Measurements from ENCODE around the gene GRIN1.
"Not testable (repeated sequence)": the region's sequence is repeated elsewhere in the genome, so short reads cannot be mapped to it uniquely, and the experiment has no call there.

GRIN1 gene

DNA sequence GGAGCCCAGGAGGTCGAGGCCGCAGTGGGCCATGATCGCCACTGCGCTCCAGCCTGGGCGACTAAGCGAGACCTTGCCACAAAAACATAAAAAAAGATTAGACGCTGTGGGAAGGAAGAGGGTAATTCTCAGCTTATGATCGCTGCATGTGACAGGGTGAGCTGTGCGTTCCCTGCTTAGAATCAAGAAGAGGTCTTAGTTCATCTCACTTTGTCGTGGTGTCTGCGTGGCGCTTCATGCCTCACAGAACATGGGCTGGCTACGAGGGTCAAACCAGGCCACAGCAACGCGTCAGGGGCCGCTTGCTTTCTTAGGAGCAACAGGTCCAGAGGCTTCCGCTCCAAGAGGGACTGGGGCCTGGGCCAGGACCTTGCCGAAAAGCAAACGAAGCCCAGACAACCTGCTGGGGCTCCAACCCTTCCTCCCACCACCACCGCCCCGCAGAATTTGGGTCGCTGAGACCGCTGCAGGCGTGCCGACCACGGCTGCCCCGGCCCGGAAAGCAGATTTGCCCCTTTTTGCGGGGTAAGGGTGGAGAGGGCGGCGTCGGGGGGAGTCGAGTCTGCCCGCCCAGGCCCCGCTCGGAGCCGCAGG, 10.0 kb upstream of the GRIN1 start:
- no peak for DNase-seq

DNA sequence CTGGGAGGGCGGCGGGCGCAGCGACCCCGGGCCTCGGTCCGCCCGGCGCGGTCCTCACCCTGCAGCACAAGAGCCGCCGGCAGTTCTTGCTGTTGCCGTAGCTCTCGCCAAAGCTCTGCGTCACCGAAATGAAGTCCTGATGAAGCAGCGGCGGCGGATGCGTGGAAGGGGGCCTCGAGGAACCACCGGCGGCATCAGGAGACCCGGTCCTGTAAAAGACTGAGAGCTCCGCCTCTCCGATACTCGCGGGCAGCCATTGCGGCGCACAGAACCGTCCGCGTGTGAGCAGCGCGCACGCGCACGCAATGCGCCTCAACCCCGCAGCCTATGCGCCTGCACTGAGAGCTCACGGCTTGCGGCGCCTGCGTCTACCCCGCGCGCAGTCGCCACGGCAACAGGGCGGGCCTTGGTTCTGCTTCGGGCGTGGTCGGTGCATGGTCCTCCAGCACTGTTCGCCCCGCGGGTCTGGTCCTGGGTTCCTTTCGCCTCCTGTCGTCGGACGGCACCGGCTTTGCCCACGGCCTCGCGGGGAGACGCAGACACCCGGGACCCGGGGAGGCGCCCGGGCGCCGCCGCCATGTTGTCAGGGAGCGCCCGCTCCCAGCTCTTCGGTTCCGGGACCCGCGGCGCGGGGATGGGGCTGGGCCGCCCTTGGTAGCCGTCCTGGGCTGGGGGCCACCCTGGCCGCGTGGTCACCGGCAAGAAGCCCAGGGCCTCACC, 9.3 kb upstream of the GRIN1 start:
- peak; percentile 86 for DNase-seq

DNA sequence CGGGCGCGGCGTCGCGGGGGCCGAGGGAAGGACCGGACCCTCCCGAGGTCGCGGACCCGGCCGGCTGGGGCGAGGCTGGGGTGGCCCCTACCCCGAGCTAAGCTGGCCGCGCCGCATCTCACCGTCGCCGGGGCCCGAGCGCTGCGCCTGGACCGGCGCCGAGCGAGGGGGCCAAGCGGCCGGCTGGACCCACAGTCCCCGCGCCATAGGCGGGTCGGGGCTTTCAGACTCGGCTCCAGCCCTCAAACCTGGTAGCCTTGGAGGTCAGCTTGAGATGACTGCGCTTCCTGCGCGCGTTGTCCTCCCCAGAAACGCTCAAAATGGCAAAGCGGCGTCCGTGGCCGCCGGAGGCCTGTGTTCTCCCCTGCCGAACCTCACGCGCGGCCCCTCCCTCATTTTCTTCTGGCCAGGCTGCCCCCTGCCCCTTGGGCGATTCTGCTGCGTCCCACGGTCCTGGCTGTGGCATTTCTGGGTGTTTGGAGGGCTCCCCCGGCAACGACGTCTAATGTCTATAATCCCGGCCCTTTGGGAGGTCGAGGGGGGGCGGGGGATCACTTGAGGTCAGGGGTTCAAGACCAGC, 8.7 kb upstream of the GRIN1 start:
- no peak for DNase-seq

DNA sequence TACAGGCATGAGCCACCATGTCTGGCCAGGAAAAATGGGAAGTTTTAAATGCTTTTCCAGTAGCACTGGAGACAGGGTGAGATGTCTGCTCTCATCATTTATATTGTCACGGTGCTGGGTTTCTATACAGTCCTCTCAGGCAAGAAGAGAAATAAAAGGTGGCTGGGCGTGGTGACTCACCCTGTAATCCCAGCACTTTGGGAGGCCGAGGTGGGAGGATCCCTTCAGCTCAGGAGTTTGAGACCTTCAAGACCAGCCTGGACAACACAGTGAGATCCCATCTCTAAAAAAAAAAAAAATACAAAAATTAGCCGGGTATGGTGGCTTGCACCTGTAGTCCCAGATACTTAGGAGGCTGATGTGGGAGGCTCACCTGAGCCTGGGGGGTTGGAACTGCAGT, 4.8 kb upstream of the GRIN1 start:
- no peak for DNase-seq

DNA sequence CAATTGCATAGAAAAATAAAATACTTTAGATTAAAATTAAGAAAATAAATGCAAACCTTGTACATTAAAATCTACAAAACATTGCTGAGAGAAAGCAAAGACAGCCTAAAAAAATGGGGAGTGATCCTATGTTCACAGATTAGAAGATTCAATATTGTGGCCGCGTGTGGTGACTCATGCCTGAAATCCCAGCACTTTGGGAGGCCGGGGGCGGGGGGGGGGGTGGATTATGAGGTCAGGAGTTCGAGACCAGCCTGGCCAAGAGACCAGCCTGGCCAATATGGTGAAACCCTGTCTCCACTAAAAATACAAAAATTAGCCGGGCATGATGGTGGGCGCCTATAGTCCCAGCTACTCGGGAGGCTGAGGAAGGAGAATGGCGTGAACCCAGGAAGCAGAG, 3.8 kb upstream of the GRIN1 start:
- DNase-seq: not testable (repeated sequence)

DNA sequence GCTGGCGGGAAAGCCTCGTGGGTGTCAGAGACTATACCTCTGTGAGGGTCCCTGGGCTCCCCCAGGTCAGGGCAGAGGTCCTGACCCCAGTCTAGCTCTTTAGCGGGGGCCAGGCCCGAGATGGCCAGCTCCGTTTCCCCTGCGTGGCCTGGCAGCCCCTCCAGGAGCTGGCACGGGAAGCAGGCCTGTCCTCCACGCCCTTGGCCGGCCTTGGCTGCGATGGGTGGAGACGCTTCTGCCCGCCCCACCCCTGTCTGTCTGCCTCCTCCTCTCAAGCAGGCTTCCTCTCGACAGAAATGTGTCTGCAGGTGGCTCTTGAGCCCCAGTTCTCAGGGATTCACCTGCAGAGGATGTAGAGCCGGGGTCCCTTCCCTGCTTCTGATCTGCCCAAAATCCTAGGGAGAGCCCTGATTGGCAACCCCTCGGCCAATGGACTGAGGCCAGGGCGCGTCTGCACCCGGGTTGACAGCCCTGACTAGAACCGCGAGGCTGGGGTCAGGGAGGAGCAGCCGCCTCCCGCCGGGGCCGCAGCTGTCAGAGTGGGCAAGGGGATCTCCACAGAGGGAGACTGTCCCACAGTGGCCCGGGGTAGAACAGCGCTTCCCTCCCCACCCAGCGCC, 2.6 kb upstream of the GRIN1 start:
- DNase-seq: no peak

DNA sequence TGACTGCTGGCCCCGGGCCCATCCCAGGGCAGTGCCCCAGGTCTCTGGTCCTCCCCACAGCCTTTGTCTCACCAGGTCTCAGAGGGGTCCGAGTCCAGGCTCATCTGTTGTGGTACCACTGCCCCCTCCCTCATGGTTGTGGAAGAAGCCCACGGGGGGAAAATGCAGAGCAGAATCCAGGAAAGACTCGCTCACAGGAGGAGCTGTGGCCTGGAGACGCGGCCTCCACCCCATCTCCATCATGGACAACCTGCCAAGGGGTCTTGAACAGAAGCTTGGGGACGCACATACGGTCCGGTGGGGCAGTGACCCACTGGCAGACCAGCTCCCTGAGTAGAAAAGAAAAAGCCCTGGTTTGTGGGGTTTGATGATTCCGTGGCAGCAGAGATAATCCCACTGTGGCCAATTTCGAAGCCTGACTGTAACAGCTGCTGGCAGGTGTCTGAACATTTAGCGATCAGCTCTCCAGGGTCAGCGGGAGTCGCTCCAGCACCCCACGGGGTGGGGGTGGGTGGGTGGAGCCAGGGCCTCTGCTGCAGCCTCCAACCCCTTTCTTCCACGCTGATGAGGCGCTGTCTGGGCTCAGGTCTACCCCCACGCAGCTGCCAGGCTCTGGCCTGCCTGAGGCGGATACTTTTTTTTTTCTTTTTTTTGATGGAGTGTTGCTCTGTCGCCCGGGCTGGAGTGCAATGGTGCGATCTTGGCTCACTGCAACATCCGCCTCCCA, 1.9 kb upstream of the GRIN1 start:
- DNase-seq: no peak

DNA sequence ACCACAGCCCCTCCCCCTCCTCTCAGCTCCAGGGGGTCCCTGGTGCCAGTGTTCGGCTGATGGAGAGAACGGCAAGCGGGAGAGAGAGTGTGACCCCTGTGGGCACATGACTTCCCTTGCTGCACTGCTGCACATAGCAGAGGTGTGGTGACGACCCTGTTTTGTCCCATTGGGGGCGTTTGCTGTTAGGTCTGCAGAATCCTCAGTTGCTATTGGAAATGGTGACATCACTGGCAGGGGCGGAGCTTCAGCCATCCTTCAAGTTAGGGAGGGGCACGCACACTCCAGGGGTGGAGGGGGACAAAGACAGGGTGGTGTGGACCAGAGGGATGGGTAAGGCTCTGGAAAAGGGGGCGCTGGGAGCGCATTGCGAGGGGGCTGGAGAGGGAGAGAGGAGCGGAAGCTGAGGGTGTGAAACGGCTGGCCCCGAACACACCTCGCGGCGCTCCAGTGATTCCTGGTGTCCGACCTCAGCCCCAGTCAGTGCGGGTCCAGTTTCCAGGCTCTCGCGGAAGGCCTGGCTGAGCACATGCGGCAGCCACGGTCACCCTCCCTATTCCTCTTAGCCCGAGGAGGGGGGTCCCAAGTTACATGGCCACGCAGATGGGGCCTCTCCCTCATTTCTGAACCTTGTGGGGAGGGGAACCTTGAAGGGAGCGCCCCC, 764 bp upstream of the GRIN1 start:
- DNase-seq: no peak

DNA sequence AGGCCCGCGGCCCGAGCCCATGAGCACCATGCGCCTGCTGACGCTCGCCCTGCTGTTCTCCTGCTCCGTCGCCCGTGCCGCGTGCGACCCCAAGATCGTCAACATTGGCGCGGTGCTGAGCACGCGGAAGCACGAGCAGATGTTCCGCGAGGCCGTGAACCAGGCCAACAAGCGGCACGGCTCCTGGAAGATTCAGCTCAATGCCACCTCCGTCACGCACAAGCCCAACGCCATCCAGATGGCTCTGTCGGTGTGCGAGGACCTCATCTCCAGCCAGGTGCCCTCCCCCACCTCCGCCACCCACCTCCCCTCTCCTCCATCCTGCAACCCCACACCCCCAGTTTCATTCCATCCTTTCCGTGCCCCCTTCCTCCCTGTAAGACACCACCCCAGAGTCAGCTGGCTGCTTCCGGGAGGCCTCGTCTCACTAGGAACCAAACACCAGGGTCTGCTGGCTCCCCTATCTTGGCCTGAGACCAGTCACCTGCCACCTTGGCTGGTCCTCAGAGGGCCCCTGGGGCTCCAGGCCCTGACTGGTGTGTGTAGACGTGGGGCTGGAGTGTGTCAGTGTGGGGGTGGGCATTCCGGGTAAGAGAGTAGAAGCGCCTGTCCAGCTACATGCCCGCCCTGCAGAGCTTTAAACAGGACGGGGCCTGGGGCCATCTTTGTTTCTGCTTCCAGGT, 655 bp downstream of the GRIN1 start:
- no peak for DNase-seq

DNA sequence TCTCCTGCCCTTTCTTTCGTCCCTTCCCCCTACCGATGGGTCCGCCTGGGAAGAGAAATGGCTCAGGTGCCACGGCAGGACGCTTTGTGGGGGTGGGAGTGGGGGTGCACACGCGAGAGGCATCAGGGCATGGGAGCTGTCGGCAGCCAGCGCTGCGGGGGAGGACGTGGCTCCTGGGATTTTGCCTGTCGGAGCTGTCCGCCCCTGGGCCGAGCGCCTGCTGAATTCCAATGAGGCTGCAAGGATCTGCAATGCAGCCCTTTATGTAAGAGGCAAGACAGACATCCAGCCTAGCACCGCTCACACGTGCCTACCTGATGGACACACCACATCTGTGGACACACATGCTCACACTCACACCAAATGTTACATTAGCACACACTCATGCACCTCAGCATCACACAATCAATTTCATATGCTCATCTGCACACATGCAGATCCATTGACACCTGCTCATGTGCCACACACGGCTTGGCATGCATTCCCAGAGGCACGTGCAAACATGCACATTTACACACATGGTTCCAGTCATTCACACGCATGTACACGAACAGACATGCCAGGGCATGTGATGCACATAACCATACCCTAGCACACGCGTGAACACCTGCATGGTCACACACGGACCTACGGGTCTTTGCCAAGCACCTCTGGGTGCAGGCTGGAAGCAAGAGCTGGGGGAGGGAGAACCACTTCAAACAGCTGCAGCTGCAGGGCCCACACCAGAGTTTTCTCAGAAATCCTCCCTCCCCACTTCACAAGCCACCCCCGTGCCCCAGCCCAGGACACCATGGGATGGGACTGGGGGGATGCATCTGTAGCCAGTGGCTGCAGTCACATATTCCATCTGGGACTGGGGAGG, 1.4 kb downstream of the GRIN1 start:
- no peak for DNase-seq

DNA sequence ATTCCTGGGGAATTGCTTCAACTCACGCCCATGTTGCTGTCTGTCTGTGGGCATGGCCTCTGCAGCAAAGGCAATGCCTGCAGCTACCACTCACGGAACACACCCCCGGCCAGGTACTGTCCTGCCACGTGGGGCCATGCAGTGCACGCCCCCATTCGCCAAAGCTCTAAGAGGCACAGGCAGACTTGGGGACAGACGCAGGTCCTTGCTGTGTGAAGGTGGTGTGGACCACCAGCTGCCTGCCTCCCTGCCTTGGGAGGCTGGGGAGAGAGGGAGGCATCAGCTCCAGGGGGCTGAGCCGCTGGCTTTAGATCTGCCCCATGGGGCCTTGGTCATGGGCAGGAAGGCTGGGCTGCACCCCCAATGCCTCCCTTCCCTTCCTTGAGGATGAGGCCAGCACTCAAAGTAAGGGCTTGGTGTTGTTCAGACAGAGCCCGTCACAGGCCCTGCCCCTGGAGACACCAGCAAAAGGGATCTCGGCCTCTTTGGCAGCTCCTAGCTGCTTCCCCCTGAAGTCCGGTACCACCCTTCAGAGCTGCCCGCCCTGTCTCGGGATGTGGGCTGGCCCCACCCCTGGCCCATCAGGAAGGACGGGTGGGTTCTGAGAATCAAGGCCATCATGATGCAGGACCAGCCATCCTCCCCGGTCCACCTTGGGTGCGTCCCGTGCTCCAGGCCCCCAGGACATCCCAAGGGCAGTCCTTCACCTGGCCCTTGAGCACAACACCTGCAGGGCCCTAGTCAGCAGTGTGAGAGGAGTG, 2.3 kb downstream of the GRIN1 start:
- DNase-seq: no peak

DNA sequence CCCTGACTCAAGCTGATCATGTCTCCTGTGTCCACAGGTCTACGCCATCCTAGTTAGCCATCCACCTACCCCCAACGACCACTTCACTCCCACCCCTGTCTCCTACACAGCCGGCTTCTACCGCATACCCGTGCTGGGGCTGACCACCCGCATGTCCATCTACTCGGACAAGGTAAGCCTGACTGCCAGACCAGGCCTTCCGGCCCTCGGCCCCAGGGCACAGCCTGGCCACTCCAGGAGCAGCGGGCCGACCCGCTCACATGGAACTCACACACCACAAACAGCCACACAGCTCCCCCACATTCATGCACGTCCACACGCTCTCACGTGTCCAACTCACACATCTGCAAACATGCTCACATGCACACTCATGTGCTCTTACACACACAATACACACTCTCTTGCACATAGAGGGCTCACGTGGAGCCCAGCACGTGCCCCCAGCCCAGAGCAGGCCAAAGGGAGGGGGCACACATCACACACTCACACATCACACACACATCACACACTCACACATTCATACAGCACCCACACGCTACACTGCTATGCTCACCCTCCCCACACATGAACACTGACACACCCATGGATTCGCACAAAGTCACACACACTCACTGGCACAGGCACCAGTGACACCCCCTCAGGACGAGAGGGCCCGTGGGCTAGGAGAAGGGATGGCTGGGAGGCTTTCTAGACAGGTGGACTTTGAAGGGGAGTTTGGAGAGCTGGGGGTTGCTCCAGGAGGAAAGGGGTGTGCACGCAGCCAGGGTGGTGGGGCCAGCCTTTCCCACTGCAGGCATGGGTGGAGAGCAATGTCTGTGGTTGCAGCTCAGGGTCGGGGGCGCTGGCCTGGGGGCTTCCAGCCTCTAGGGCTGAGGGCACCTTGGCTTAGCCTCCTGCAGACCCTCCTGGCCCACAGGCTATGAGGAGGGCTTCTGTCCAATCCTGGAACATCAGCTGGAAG, 3.3 kb downstream of the GRIN1 start:
- no peak for DNase-seq

DNA sequence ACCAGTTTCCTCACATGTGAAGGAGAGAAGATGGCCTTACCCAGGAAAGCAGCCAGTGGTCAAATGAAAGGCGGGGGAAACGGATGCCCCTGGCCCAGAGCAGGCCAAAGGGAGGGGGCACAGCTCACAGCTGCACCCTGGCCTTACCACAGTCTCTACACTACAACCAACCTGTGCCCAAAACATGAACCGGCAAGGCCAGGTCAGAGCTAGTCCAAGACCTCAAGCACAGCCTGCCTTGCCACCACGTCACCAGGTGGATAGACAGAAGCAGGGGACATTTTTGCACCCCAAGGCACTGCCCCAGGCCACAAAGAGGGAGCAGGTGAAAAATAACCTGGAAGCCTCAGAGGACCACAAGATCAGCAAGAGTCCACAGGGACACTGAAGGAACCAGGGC, 4.5 kb downstream of the GRIN1 start:
- no peak for DNase-seq

DNA sequence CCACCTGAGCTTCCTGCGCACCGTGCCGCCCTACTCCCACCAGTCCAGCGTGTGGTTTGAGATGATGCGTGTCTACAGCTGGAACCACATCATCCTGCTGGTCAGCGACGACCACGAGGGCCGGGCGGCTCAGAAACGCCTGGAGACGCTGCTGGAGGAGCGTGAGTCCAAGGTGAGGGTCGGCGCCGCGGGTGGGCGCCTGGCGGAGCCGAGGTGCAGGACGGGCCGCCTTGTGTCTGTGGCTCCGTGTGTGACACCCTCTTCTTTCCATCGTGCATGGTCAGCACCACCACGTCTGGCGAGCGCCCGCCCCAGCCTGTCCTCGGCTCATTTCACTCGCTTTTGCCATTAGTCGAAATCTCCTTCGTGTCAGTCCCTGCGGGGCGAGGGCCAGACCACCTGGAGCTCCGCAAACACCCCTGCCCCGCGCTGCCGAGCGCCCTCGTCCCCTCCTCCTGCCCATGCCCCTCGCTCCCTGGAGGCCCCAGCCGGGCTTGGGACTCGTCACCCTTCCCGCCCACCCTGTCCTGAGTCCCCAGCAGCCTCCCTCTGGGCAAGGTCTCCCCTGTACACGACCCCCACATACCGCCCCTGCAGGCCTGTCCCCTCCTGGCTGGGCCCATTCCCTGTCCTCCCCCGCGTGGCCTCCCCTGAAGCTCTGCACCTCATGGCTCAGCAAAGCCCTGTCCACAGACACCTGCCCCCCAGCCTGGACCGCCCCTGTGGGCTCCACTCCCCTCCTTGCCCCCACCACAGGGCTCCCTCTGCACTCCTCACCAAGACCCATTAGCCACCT, 7.0 kb downstream of the GRIN1 start:
- no peak for DNase-seq

DNA sequence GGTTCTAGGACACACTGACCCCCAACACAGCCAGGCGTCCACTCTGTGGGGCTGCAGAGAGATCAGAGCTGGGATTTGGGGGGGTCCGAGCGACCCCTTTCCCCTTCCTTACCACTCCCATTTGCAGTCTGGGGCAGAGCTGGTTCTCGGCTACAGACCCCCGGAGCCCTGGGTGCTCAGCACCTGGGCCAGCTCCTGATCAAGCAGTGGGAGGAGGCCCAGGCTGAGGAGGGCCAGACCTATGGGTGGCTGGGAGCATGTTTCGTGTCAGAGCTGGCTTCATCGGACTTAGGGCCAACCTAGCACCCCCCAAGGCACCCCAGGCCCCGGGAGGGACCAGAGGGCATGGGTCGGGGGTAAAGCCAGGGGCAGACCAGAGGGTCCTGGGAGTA, 7.6 kb downstream of the GRIN1 start:
- no peak for DNase-seq

DNA sequence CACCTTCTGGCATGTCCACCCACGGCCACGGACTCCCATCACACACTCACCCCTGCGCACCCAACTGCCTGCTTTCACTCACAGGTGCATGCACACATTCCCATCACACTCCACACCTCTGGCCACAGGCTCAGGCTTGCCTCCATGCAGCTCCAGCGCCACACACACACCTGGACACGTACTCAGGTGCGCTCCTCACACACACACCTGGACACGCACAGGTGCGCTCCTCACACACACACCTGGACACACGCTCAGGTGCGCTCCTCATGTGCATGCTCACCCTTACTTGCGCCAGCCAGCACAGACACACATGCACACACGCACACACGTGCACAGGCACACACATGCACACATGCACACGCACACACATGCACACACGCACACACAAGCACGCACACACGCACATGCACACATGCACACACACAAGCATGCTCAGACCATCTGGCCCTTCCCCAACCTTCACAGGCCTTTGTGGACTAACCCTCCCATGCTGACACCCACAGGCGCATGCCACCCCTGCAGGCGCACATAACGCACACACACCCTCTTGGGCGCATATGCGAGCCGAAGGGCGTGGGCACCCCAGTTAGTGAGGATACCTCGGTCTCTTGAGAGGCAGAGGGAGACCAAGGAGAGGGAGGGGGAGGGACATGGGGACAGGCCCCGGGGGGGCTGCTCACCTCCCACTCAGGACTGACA, 8.3 kb downstream of the GRIN1 start:
- no peak for DNase-seq

DNA sequence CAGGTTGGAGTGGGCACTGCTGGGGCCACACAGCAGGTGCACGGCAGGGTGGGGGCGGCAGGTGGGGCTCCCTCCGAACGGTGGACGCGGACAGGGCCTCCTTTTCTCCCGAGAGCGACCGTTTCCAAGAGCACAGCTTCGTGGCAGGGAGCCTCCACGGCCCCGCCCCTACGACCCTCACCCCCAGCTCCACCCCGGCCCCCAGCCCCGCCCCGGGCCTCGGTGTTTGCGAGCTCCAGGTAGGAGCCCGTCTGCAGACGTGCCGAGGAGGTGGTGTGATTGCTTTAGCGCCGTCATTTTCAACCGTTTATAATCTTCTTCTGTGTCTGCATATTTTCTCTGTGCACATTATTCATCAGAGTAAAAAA, 8.8 kb downstream of the GRIN1 start:
- DNase-seq: no peak

DNA sequence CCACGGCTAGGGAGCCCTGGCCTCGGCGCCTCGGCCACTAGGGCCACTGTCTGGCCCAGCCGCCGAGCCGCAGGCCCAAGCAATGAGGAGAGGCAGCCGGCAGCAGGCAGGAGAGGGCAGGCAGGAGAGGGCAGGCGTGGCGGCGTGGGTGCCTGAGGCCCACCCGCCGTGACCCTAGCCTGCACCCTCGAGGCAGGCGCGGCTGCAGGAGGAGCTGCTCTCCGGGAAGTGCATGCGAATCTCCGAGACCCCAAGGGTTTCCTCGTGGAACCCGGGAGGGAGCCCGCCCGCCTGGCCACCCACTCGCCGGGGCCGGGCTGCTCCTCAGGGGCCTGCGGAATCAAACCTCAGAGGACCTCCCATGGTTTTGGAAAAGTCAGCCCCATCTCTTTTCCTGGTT, 9.3 kb downstream of the GRIN1 start:
- no peak for DNase-seq
